ENCODE measurements around the gene JSRP1.

Gene JSRP1

DNA sequence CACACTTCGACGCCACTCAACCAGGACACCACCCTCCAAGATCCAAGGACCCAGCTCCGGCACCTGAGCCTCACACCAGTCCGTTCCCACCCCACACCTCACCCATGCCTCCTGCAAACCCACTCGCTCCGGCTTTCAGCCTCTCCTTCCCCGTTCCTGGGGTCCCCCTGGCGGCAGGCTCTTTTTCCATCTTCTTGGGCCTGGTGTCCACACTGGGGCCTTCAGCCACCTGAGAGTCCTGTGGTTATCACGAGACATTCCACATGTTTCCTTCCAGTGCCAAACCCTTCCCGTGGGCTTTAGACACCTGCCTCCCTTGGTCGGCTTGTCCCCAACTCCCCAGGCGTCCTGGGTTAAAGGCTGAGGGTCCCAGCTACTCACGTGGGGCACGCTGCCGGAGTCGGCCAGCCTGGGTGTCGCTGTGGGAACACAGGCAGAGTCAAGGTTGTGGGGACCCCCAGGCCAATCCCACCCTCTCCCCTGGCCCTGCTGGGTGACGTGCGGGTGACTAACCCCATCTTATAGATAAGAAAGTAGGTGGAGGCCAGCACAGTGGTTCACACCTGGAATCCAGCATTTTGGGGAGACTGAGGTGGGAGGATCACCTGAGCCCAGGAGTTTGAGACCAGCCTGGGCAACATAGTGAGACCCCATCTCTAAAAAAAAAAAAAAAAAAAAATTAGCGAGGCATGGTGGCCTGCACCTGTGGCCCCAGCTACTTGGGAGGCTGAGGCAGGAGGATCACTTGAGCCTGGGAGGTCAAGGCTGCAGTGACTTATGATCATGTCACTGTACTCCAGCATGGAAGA is 1.9 kb downstream of the JSRP1 start:
- TF ChIP-seq TAF1 (IDR thresholded peaks at IDR 0.05; ENCODE audit: borderline replicate concordance, low read depth, low read length) = no peak
- no peak for TF ChIP-seq POLR2AphosphoS5 (IDR thresholded peaks at IDR 0.05; ENCODE audit: low read depth, low read length)
- TF ChIP-seq POLR2A (IDR thresholded peaks at IDR 0.05; ENCODE audit: low read depth, low read length) = no peak
- no peak for DNase-seq (ENCODE audit: insufficient read length)
- FAIRE-seq = no peak

DNA sequence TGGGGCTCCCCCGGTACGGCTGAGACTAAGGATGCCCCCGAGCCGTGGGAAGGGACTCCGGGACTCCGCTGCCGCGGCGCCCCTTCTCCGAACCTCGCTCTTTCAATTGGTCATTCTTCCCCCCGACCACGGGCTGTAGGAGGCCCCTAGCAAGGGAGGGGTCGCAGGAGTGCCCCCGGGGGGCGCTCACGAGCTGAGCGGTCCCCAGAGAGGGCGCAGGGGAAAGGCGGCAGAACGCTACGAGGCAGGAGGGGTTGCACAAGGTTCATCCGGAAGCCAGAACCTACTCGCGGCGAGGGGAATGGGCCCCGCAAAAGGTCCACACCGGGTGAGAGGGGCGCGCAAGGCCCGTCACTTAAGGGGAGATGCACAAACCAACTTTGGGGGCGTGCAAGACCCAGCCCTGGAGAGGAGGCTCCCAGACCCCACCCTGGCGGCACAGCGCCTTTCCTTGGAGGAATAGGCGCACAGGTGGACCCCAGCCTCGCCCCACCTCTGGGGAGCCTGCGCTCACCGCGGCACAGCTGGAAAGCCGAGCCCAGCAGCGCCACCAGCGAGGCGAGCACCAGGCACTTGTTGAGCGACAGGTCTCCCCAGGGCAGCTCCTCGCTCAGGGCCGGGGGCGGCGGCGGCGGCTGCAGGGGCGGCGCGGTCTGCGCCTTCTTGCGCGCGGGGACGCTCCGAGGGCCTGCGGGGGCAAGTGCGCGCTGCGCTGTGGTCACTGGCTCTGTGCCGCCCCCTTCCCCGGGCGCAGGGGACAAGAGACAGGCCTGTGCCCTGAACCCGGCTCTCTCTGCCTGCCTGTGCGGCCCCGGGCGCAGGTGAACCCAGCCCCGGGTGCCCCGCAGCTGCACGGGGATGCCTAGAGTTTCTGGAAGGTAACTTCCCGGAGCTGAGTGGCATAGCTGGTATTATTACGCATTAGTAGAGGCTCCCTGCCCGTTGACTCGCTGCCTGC is 2.8 kb downstream of the JSRP1 start:
- TF ChIP-seq TAF1 (IDR thresholded peaks at IDR 0.05; ENCODE audit: borderline replicate concordance, low read depth, low read length) (no peak), POLR2AphosphoS5 (IDR thresholded peaks at IDR 0.05; ENCODE audit: low read depth, low read length) (no peak), POLR2A (IDR thresholded peaks at IDR 0.05; ENCODE audit: low read depth, low read length) (no peak)
- FAIRE-seq (no peak), DNase-seq (ENCODE audit: insufficient read length) (no peak)

DNA sequence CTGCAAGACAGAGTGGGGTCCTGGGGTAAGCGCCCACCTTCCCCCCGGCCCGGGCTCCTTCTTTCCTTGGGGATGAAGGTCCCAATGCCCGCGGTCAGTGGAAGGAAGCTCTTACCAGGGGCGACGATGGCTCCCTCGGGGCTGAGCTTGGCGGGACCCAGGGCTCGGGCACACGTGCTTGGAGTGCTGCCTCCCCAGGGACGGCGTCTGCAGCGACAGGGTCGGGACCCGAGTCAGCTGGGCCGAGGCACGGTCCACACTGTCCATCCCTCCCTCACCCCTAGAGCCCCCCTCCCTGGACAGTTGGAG is 3.5 kb downstream of the JSRP1 start:
- FAIRE-seq (no peak), DNase-seq (ENCODE audit: insufficient read length) (no peak)
- TF ChIP-seq TAF1 (IDR thresholded peaks at IDR 0.05; ENCODE audit: borderline replicate concordance, low read depth, low read length) (no peak), POLR2AphosphoS5 (IDR thresholded peaks at IDR 0.05; ENCODE audit: low read depth, low read length) (no peak), POLR2A (IDR thresholded peaks at IDR 0.05; ENCODE audit: low read depth, low read length) (no peak)

DNA sequence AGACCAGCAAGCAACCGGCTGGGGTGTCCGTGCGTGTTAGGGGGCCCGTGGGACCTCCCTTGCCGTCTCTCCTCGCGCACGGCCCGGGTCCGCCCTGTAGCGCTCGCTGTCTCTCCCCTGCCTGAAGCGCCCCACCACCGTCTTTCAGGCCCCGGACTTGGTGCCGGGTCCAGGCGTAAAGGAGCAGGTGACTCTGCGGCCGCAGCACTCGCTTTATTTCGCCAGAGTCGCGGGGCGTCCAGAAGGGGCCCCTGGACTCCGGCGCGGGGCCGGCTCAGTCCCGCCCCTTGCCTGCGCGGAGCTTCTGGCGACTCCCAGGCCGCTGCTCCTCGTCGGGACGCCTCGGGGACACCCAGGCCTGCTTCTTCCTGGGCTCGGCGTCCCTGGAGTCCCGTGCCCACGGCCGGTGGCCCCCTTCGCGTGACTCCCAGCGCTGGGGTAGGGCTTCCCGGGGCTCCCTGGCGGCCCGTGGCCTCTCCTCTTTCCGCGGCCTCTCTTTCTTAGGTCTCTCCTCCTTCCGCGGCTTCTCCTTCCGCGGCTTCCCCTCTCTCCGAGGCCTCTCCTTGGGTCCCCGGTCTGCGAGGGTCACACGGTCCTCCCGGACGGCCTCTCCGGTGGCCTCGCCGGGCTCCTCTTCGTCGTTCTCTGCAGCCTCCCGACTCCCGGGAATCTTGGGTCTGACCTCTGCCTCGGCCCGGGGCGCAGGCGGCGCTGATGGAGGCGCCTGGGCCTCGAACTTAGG is 4.0 kb downstream of the JSRP1 start:
- no peak for FAIRE-seq
- TF ChIP-seq POLR2A (IDR thresholded peaks at IDR 0.05; ENCODE audit: low read depth, low read length) (no peak), TAF1 (IDR thresholded peaks at IDR 0.05; ENCODE audit: borderline replicate concordance, low read depth, low read length) (no peak), POLR2AphosphoS5 (IDR thresholded peaks at IDR 0.05; ENCODE audit: low read depth, low read length) (no peak)
- DNase-seq (ENCODE audit: insufficient read length) = no peak

- DNase-seq (ENCODE audit: insufficient read length) (no peak), FAIRE-seq (no peak)
- TF ChIP-seq POLR2A (IDR thresholded peaks at IDR 0.05; ENCODE audit: low read depth, low read length) = no peak
- TF ChIP-seq POLR2AphosphoS5 (IDR thresholded peaks at IDR 0.05; ENCODE audit: low read depth, low read length) = no peak
- no peak for TF ChIP-seq TAF1 (IDR thresholded peaks at IDR 0.05; ENCODE audit: borderline replicate concordance, low read depth, low read length)
Measured at GRCh38 chr19:2251106-2252054, 4.8 kb downstream of the JSRP1 start.

- FAIRE-seq (no peak), DNase-seq (ENCODE audit: insufficient read length) (no peak)
- TF ChIP-seq TAF1 (IDR thresholded peaks at IDR 0.05; ENCODE audit: borderline replicate concordance, low read depth, low read length) (no peak), POLR2AphosphoS5 (IDR thresholded peaks at IDR 0.05; ENCODE audit: low read depth, low read length) (no peak), POLR2A (IDR thresholded peaks at IDR 0.05; ENCODE audit: low read depth, low read length) (no peak)
Measured at GRCh38 chr19:2250766-2251105, 5.5 kb downstream of the JSRP1 start.

DNA sequence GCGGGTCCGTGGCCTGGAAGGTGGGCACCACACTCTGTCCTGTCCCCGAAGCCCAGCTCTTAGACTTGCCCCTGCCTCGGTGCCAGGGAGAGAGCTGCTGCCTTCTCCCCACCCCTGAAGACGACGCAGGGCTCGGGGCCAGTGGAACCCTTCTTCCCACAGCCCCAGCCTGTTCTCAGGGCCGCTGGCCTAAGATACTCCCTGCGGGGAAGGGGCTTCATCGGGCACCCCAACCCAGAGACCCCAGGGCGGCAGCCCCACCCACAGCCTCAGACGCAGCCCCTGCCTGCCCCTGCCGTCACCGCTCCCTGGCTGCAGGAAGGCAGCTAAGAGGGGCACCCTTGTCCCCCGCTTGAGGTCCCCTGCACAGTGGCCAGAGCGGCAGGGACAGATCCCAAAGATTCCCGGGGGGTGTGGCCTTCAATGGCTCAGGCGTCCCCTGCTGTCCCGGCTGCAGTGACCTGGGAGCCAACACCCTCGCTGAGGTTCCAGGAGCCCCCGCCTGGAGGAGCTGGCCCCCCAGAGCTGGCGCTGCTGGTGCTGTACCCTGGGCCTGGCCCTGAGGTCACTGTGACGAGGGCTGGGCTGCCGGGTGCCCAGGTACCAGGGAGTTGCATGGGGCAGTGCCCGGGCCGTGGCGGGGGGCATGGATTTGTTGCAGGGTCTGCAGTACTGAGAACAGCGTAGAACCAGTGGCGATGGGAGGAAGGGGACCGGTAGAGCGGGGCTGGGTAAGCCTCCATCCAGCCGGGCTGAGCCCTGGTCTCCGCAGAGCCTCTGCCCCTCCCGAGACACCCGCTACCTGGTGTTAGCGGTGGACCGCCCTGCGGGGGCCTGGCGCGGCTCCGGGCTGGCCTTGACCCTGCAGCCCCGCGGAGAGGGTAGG is 6.1 kb downstream of the JSRP1 start:
- FAIRE-seq (no peak), DNase-seq (ENCODE audit: insufficient read length) (no peak)
- peak; percentile 8; the same call in 1 of the 2 replicates for TF ChIP-seq POLR2AphosphoS5 (IDR thresholded peaks at IDR 0.05; ENCODE audit: low read depth, low read length)
- no peak for TF ChIP-seq TAF1 (IDR thresholded peaks at IDR 0.05; ENCODE audit: borderline replicate concordance, low read depth, low read length)

DNA sequence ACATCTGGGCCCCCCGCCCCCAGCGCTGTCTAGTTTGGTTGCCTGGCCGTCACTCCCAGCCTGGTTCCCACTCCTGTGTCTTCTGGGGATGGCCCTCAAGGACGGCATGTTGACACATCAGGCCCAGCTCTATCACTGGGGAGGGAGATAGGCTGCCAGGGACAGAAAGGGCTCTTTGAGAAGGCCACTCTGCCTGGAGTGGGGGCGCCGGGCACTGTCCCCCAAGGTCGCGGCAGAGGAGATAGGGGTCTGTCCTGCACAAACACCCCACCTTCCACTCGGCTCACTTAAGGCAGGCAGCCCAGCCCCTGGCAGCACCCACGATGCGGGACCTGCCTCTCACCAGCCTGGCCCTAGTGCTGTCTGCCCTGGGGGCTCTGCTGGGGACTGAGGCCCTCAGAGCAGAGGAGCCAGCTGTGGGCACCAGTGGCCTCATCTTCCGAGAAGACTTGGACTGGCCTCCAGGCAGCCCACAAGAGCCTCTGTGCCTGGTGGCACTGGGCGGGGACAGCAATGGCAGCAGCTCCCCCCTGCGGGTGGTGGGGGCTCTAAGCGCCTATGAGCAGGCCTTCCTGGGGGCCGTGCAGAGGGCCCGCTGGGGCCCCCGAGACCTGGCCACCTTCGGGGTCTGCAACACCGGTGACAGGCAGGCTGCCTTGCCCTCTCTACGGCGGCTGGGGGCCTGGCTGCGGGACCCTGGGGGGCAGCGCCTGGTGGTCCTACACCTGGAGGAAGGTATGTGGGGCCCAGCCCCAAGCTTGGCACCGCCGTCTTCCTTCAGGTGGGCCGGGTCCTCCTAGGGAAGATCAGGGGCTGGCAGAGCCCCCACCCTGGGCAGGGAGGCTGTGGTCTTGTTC is 7.0 kb downstream of the JSRP1 start, which contains the start of gene AMH:
Gene AMH (plus strand): TSS at position 314 of the 857 bp plus-strand sequence. CDS start 10 bp downstream, at position 324.
- no peak for DNase-seq (ENCODE audit: insufficient read length)
- TF ChIP-seq TAF1 (IDR thresholded peaks at IDR 0.05; ENCODE audit: borderline replicate concordance, low read depth, low read length) = no peak
- peak; percentile 34; the same call in 1 of the 2 replicates for TF ChIP-seq POLR2A (IDR thresholded peaks at IDR 0.05; ENCODE audit: low read depth, low read length)
- peak; percentile 38; the same call in 1 of the 2 replicates for TF ChIP-seq POLR2AphosphoS5 (IDR thresholded peaks at IDR 0.05; ENCODE audit: low read depth, low read length)
- FAIRE-seq = no peak
